ENCODE results near the gene ARL14EP.

DNA sequence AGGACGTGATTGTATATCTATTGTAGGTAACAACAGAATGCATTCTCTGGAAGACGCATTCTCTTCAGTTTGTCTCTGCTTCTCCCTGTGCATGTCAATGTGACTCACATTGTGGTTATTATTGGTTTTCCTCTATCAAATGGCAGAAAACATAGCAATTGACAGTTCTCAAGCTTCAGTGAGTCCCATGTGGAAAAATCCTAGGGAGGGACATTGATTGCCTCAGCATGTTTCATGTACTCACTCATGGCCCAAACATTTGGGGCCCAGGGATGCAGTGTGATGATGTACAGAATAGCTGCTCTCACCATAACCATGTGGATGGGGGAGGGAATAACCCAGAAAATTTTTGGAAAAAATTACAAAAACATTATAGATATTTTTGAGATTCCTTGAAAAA is 9.3 kb upstream of the ARL14EP start:
- TF ChIP-seq EZH2 (IDR thresholded peaks at IDR 0.05; ENCODE audit: borderline replicate concordance, insufficient read depth, low read length, poor library complexity, severe bottlenecking) = no peak
- TF ChIP-seq, protein P1, sequence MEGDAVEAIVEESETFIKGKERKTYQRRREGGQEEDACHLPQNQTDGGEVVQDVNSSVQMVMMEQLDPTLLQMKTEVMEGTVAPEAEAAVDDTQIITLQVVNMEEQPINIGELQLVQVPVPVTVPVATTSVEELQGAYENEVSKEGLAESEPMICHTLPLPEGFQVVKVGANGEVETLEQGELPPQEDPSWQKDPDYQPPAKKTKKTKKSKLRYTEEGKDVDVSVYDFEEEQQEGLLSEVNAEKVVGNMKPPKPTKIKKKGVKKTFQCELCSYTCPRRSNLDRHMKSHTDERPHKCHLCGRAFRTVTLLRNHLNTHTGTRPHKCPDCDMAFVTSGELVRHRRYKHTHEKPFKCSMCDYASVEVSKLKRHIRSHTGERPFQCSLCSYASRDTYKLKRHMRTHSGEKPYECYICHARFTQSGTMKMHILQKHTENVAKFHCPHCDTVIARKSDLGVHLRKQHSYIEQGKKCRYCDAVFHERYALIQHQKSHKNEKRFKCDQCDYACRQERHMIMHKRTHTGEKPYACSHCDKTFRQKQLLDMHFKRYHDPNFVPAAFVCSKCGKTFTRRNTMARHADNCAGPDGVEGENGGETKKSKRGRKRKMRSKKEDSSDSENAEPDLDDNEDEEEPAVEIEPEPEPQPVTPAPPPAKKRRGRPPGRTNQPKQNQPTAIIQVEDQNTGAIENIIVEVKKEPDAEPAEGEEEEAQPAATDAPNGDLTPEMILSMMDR (IDR thresholded peaks at IDR 0.05; ENCODE audit: poor library complexity, severe bottlenecking) = no peak
- no peak for TF ChIP-seq EP300 (conservative IDR thresholded peaks at IDR 0.05; ENCODE audit: poor library complexity, severe bottlenecking)
- TF ChIP-seq RAD21 (conservative IDR thresholded peaks at IDR 0.05) = no peak
- TF ChIP-seq, protein P2, sequence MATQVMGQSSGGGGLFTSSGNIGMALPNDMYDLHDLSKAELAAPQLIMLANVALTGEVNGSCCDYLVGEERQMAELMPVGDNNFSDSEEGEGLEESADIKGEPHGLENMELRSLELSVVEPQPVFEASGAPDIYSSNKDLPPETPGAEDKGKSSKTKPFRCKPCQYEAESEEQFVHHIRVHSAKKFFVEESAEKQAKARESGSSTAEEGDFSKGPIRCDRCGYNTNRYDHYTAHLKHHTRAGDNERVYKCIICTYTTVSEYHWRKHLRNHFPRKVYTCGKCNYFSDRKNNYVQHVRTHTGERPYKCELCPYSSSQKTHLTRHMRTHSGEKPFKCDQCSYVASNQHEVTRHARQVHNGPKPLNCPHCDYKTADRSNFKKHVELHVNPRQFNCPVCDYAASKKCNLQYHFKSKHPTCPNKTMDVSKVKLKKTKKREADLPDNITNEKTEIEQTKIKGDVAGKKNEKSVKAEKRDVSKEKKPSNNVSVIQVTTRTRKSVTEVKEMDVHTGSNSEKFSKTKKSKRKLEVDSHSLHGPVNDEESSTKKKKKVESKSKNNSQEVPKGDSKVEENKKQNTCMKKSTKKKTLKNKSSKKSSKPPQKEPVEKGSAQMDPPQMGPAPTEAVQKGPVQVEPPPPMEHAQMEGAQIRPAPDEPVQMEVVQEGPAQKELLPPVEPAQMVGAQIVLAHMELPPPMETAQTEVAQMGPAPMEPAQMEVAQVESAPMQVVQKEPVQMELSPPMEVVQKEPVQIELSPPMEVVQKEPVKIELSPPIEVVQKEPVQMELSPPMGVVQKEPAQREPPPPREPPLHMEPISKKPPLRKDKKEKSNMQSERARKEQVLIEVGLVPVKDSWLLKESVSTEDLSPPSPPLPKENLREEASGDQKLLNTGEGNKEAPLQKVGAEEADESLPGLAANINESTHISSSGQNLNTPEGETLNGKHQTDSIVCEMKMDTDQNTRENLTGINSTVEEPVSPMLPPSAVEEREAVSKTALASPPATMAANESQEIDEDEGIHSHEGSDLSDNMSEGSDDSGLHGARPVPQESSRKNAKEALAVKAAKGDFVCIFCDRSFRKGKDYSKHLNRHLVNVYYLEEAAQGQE (IDR thresholded peaks at IDR 0.05; ENCODE audit: borderline replicate concordance) = no peak
- no peak for TF ChIP-seq POLR2AphosphoS5 (IDR thresholded peaks at IDR 0.05)

All from neural cell (in vitro differentiated cells).